Measurements from ENCODE around the gene GPX8. TPM values are rescaled to one million over a fixed set of nuclear protein-coding genes. Genes with fewer than 3 reads are reported as not detected.
A peak's percentile ranks its signal among the peaks of the same experiment; 100 is the strongest.

Gene GPX8, protein sequence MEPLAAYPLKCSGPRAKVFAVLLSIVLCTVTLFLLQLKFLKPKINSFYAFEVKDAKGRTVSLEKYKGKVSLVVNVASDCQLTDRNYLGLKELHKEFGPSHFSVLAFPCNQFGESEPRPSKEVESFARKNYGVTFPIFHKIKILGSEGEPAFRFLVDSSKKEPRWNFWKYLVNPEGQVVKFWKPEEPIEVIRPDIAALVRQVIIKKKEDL
- 30.1 and 44.2 TPM in 2 replicates for polyA plus RNA-seq (2012; rRNA removed)
- polyA plus RNA-seq (2012; cell fraction: cytosol; rRNA removed) = 48.6 and 61.5 TPM in 2 replicates
- 9.3 and 22.9 TPM in 2 replicates for polyA plus RNA-seq (2012; cell fraction: nucleus; rRNA removed)

DNA sequence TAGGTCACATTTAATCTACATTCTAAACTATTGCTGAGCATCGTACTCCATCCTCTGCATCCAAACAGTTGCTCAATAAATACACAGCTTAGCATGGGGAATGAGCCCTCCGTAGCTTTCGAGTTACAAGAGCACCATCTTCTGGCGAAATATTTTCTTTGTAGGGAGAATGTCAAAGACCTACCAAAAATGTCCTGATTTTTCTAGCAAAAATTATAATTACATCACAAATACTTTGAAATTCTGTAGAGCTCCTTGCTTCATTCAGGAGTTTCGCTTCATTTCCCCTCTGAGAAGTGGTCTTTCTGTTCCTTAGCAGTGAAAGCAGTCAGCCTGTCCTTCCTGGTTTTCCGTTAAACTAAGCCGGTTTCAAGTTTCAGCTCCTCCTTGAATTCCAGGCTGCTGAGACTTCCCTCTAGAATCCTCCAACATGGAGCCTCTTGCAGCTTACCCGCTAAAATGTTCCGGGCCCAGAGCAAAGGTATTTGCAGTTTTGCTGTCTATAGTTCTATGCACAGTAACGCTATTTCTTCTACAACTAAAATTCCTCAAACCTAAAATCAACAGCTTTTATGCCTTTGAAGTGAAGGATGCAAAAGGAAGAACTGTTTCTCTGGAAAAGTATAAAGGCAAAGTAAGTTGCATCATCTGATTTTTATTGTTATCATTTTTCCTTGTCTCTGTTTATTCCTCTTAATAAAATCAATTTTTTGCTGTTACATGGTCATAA, at the start of gene GPX8:
TSS of gene GPX8 (plus strand) at position 409 of the 730 bp plus-strand sequence. CDS start at position 431, 22 bp downstream.
- Histone ChIP-seq H3F3A (replicated peaks; ENCODE audit: insufficient read depth) (peaks cover 16% of the 10 kb centered on the region), H3K9me2 (no peaks in the 10 kb centered on the region), H4K20me1 (ENCODE audit: insufficient read depth) (peaks cover 28% of the 10 kb centered on the region), H3K79me2 (ENCODE audit: insufficient read depth) (peaks cover 38% of the 10 kb centered on the region), H2AFZ (ENCODE audit: low read depth) (peak within 1 kb of the TSS; percentile 95), H3K9me3 (no peaks in the 10 kb centered on the region), H3K9ac (peak within 1 kb of the TSS; percentile 89), H3K4me3 (ENCODE audit: low read depth in 2 of 2, low read length in 1 of 2) (peak within 1 kb of the TSS; percentile 60 to 94; a peak in 3 of 4 replicates), H3K27ac (ENCODE audit: low read depth in 2 of 2, low read length in 1 of 2) (peak within 1 kb of the TSS; percentile 80 to 93), H3K27me3 (ENCODE audit: insufficient read depth) (no peaks in the 10 kb centered on the region), H3K36me3 (replicated peaks in 1 of 2; ENCODE audit: control insufficient read depth in 1 of 2, insufficient read depth in 2 of 2, low read length in 1 of 2) (peaks cover 11 to 33% of the 10 kb centered on the region in 2 experiments), H3K4me1 (ENCODE audit: control insufficient read depth in 1 of 2, insufficient read depth in 2 of 2, low read depth in 1 of 2, low read length in 1 of 2) (peaks cover 0 to 11% of the 10 kb centered on the region in 2 experiments; a peak in 1 of 4 replicates), H3K4me2 (peak within 1 kb of the TSS; percentile 77)
- DNase-seq = peak; percentile 26
- CTCF ChIA-PET = interaction anchor here (0.6 to 2.5 kb wide), 11 partner anchors 9 to 671 kb away, joined by 3 to 11 read pairs (median 4); partner anchors contain the start of gene CDC20B
- POLR2A ChIA-PET = interaction anchor here (1.1 kb wide), 1 partner anchor 216 kb away, joined by 3 read pairs; no protein-coding TSS in a partner anchor
- under 1% methylated on average over 10 of the region's 10 CpGs for WGBS (ENCODE audit: low lambda C conversion rate)
- TF ChIP-seq SMC3 (IDR thresholded peaks at IDR 0.05; ENCODE audit: low read depth, low read length) = peak; percentile 42; the same call in 1 of the 2 replicates
- TF ChIP-seq, protein P1, sequence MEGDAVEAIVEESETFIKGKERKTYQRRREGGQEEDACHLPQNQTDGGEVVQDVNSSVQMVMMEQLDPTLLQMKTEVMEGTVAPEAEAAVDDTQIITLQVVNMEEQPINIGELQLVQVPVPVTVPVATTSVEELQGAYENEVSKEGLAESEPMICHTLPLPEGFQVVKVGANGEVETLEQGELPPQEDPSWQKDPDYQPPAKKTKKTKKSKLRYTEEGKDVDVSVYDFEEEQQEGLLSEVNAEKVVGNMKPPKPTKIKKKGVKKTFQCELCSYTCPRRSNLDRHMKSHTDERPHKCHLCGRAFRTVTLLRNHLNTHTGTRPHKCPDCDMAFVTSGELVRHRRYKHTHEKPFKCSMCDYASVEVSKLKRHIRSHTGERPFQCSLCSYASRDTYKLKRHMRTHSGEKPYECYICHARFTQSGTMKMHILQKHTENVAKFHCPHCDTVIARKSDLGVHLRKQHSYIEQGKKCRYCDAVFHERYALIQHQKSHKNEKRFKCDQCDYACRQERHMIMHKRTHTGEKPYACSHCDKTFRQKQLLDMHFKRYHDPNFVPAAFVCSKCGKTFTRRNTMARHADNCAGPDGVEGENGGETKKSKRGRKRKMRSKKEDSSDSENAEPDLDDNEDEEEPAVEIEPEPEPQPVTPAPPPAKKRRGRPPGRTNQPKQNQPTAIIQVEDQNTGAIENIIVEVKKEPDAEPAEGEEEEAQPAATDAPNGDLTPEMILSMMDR (IDR thresholded peaks at IDR 0.05) = peak; percentile 92
- 0 out of 2 replicates have a peak, but pooled peaks have one; percentile 62 for TF ChIP-seq TEAD4 (IDR thresholded peaks at IDR 0.05; ENCODE audit: borderline replicate concordance, insufficient read depth)
- peak; percentile 86 for TF ChIP-seq TAF1 (IDR thresholded peaks at IDR 0.05; ENCODE audit: borderline replicate concordance, low read depth, low read length)
- peak; percentile 66 for TF ChIP-seq RAD21 (IDR thresholded peaks at IDR 0.05; ENCODE audit: low read length)
- TF ChIP-seq SIN3A (IDR thresholded peaks at IDR 0.05; ENCODE audit: borderline replicate concordance, low read depth, low read length) = peak; percentile 58; the same call in 1 of the 2 replicates
- TF ChIP-seq, protein P2, sequence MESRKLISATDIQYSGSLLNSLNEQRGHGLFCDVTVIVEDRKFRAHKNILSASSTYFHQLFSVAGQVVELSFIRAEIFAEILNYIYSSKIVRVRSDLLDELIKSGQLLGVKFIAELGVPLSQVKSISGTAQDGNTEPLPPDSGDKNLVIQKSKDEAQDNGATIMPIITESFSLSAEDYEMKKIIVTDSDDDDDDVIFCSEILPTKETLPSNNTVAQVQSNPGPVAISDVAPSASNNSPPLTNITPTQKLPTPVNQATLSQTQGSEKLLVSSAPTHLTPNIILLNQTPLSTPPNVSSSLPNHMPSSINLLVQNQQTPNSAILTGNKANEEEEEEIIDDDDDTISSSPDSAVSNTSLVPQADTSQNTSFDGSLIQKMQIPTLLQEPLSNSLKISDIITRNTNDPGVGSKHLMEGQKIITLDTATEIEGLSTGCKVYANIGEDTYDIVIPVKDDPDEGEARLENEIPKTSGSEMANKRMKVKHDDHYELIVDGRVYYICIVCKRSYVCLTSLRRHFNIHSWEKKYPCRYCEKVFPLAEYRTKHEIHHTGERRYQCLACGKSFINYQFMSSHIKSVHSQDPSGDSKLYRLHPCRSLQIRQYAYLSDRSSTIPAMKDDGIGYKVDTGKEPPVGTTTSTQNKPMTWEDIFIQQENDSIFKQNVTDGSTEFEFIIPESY (IDR thresholded peaks at IDR 0.05; ENCODE audit: borderline replicate concordance, low read depth) = no peak
- TF ChIP-seq, protein P3, sequence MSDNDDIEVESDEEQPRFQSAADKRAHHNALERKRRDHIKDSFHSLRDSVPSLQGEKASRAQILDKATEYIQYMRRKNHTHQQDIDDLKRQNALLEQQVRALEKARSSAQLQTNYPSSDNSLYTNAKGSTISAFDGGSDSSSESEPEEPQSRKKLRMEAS (IDR thresholded peaks at IDR 0.05; ENCODE audit: low read depth) = peak; percentile 61; the same call in 1 of the 2 replicates
- TF ChIP-seq, protein P4, sequence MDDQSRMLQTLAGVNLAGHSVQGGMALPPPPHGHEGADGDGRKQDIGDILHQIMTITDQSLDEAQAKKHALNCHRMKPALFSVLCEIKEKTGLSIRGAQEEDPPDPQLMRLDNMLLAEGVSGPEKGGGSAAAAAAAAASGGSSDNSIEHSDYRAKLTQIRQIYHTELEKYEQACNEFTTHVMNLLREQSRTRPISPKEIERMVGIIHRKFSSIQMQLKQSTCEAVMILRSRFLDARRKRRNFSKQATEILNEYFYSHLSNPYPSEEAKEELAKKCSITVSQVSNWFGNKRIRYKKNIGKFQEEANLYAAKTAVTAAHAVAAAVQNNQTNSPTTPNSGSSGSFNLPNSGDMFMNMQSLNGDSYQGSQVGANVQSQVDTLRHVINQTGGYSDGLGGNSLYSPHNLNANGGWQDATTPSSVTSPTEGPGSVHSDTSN (IDR thresholded peaks at IDR 0.05) = no peak
- TF ChIP-seq, protein P5, sequence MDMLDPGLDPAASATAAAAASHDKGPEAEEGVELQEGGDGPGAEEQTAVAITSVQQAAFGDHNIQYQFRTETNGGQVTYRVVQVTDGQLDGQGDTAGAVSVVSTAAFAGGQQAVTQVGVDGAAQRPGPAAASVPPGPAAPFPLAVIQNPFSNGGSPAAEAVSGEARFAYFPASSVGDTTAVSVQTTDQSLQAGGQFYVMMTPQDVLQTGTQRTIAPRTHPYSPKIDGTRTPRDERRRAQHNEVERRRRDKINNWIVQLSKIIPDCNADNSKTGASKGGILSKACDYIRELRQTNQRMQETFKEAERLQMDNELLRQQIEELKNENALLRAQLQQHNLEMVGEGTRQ (IDR thresholded peaks at IDR 0.05; ENCODE audit: borderline replicate concordance, low read depth, low read length) = no peak
- TF ChIP-seq RXRA (IDR thresholded peaks at IDR 0.05; ENCODE audit: borderline replicate concordance, low read depth) = no peak
- TF ChIP-seq CHD2 (IDR thresholded peaks at IDR 0.05; ENCODE audit: low read length, partially characterized antibody) = no peak
- TF ChIP-seq, protein P6, sequence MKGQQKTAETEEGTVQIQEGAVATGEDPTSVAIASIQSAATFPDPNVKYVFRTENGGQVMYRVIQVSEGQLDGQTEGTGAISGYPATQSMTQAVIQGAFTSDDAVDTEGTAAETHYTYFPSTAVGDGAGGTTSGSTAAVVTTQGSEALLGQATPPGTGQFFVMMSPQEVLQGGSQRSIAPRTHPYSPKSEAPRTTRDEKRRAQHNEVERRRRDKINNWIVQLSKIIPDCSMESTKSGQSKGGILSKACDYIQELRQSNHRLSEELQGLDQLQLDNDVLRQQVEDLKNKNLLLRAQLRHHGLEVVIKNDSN (IDR thresholded peaks at IDR 0.05; ENCODE audit: borderline replicate concordance, low read depth) = no peak
- TF ChIP-seq FOSL2 (IDR thresholded peaks at IDR 0.05; ENCODE audit: borderline replicate concordance, low read depth) = no peak
- no peak for TF ChIP-seq TCF12 (IDR thresholded peaks at IDR 0.05)
- TF ChIP-seq FOXM1 (IDR thresholded peaks at IDR 0.05; ENCODE audit: low read depth) = no peak
- no peak for TF ChIP-seq RFX5 (IDR thresholded peaks at IDR 0.05; ENCODE audit: low read length)
- no peak for TF ChIP-seq NFIC (IDR thresholded peaks at IDR 0.05; ENCODE audit: borderline replicate concordance)
- no peak for TF ChIP-seq GATA2 (CRISPR knock-in tag; IDR thresholded peaks at IDR 0.05)
- no peak for TF ChIP-seq MXI1 (IDR thresholded peaks at IDR 0.05; ENCODE audit: low read depth, low read length)
- no peak for TF ChIP-seq EP300 (IDR thresholded peaks at IDR 0.05; ENCODE audit: borderline replicate concordance in 1 of 2, low read depth in 1 of 2, low read length in 1 of 2)
- TF ChIP-seq, protein P7, sequence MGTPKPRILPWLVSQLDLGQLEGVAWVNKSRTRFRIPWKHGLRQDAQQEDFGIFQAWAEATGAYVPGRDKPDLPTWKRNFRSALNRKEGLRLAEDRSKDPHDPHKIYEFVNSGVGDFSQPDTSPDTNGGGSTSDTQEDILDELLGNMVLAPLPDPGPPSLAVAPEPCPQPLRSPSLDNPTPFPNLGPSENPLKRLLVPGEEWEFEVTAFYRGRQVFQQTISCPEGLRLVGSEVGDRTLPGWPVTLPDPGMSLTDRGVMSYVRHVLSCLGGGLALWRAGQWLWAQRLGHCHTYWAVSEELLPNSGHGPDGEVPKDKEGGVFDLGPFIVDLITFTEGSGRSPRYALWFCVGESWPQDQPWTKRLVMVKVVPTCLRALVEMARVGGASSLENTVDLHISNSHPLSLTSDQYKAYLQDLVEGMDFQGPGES (IDR thresholded peaks at IDR 0.05; ENCODE audit: low read depth, low read length) = no peak
- TF ChIP-seq FOXJ3 (CRISPR knock-in tag; IDR thresholded peaks at IDR 0.05) = no peak

All from SK-N-SH (cell line).